ENCODE data around the gene TEC.

GRCh38 chr4:48266781-48267180, 2.9 kb downstream of the TEC start:
- TF ChIP-seq EZH2 (IDR thresholded peaks at IDR 0.05; ENCODE audit: low read length) (no peak), CTCF (optimal IDR thresholded peaks at IDR 0.05 in 1 of 3, IDR thresholded peaks at IDR 0.05 in 1 of 3, conservative IDR thresholded peaks at IDR 0.05 in 1 of 3; ENCODE audit: extremely low read depth in 1 of 3, insufficient read depth in 2 of 3, low read length in 3 of 3) (no peak)

All from keratinocyte (primary cell).